Activated CD4-positive, alpha-beta T cell treated with anti-CD3 and anti-CD28 coated beads, Interleukin-2, amount 50 U/mL, for 1 hour (primary cell): ENCODE data around the gene EPHB4.
"Not testable (repeated sequence)": the region's sequence is repeated elsewhere in the genome, so short reads cannot be mapped to it uniquely, and the experiment has no call there.

ENCODE experiments used
- DNase-seq: peaks from one replicate; pipeline ENCODE4 v3.0.0-alpha.2; 2020

The EPHB4 gene

DNA sequence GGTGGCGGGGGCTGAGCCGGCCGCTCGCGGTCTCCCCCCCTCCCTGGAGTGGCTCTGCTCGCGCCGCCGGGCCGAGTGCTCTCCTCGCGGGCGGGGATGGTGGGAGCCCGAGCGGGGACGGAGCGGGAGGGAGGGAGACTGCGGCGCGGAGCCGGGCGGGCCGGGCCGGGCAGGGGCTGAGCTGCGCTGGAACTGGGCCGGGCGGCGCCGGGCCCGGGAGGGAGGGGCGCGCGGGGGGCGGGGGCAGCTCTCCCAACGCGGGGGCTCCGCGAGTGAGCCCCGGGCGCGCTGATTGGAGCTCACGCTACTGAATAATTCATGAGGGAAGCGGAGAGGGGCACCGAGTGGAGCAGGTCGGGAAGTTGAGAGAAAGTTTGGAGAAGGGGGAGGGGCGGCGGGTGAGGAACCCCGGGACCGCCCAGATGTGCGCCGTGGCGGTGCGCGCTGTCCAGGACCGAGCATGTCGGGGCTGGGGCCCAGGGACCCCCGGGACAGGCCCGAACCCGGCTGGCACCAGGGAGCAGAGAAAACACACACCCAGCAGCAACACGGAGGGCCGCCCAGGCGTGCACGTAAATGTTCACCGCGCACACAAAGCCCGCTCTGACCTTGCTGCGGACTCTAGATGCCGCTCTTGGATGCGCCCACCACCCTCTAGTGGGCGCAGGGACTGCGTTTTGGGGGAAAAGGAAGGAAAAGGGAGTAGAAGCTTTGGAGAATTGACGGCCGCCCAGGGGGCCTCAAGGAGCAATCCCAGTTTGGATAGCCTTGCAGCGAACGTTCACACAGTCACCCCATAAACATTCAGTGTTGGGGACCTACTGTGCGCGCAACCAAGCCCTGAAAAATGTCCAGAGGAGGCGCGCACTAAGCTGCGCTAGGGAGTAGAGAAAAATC, at the start of gene EPHB4:
Gene EPHB4, minus strand, starts transcription at position 194 of the 897 bp plus-strand sequence. CDS start 493 bp downstream, outside the sequence.
- no peak for DNase-seq

GRCh38 chr7:100875356-100875751, 48.0 kb upstream of the EPHB4 start:
- no peak for DNase-seq

DNA sequence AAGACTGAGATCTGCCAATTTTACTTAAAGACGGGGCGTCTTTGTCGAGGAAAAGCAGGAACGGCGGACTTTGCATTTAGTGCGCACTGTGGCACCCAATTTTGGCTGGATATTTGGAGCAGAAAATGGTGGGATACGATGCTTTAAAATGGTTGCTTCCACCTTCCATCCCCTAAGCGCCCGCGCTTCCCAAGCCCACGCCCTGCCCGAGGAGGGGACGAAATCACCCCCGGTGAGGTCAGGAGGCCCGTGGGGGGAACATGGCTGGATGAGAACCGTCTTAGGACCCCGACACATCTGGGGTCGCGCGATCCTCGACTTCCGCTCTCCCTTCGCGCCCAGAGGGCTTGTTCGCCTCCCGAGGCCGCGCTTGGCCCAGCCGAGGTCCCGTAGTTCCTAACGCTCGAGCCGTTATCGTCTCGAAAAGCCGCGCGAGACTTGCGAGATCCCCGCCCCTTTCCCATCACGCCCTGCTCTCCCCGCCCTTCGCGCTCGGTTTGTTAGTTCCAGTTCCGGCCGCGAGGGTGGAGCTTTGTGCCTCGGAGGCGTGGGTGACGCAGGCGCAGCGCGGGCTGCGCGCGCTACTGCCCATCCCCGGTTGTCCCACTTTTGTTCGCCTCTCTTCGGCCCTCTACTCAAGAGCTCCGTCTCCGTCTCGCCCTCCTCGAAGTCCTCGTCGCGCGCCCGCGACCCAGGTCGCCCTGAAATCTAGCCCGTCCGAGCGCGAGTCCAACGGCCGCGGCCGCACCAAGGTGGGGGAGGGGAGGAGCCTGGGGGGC, 47.4 kb upstream of the EPHB4 start, which contains the start of gene SRRT:
Gene SRRT, plus strand, starts transcription at position 527 of the 779 bp plus-strand sequence. CDS start 488 bp downstream, outside the sequence.
- DNase-seq: peak; percentile 98

GRCh38 chr7:100874300-100874576, 46.9 kb upstream of the EPHB4 start:
- DNase-seq: no peak

DNA sequence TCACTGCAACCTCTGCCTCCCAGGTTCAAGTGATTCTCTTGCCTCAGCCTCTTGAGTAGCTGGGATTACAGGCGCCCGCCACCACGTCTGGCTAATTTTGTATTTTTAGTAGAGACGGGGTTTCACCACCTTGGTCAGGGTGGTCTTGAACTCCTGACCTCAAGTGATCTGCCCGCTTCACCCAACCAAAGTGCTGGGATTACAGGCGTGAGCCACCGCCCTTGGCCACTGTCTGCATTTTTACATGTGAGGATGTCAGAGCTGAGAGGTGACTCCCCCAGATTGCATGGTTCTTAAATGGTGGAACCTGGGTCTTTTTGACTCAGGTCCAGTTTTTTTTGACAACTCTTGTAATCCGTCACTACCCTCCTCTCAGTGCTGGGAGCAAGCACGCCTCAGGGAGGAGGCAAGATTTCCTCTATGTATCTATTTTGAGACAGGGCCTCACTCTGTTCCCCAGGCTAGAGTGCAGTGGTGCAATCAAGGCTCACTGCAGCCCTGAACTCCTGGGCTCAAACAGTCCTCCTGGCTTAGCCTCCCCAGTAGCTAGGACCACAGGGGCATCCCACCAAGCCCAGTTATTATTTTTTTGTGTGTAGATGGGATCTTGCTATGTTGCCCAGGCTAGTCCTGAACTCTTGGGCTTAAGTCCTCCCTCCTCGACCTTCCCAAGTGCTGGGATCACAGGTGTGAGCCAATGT, 46.4 kb upstream of the EPHB4 start:
- DNase-seq: no peak

DNA sequence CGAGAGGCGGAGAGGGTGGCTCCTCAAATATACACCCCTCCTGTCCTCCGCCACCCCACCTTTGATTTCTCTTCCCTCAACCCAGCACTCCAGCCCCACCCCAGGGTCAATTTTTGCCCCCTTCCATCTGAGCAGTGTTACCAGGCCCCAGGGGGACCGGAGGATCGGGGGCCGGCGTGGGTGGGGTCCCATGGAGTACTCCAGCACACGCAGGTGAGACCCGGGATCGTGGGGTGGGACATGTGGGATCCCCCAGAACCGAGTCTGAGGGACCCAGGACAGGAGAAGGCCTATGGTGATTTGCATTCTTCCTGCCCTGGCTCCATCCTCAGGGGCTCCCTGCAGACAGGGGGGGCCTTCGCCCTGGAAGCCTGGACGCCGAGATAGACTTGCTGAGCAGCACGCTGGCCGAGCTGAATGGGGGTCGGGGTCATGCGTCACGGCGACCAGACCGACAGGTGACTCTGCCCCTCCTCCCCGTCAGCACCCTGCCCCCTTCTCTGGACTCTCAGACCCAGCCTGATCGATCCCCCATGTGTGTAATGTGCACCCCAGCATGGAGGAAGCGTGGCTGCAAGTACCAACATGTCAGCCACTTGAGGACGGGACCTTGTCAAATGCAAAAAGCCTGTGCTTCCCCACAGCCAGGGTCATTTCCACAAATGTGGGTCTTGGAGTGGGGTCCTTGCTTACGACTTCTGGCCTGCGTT, 40.6 kb upstream of the EPHB4 start:
- DNase-seq: no peak

- DNase-seq: no peak
Measured at GRCh38 chr7:100867040-100867775, 39.9 kb upstream of the EPHB4 start, which contains the start of gene TRIP6. TRIP6 (plus strand) TSS chr7:100867387; CDS start chr7:100867498, 111 bp downstream.

DNA sequence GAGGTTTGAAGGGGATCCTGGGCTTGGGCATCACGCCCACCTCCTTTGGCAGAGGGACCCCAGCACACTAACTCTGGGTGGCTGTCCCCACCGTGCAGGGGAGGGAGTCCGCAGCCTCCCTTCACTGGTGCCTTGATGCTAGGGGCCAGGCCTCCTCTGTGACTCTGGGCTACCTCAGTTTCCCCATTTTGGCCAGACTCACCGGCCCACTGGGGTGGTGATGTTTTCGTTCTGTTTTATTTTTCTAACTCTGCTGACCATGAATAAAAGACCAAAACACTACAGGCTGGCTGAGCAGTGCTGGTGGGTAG, 39.4 kb upstream of the EPHB4 start:
- no peak for DNase-seq

DNA sequence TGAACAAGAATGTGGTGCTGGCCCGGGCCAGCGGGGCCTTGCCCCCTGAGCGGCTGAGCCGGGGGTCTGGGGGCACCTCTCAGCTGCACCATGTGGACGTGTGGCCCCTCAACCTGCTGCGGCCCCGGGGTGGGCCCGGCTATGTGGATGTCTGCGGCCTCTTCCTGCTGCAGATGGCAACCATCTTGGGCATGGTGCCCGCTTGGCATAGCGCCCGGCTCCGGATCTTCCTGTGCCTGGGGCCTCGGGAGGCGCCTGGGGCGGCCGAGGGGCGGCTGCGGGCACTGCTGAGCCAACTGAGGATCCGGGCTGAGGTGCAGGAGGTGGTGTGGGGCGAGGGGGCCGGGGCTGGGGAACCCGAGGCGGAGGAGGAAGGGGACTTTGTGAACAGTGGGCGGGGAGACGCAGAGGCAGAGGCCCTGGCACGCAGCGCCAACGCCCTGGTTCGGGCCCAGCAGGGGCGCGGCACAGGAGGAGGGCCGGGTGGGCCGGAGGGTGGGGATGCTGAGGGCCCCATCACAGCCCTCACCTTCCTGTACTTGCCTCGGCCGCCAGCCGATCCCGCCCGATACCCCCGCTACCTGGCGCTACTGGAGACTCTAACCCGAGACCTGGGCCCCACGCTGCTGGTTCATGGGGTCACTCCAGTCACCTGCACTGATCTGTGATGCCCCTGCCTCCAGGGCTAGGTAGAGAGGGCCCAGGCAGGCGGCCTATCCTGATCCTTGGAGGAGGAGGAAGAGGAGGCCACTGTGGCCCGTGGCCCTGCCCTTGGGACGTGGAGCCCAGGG, 38.8 kb upstream of the EPHB4 start:
- no peak for DNase-seq

GRCh38 chr7:100865372-100865911, 38.1 kb upstream of the EPHB4 start:
- DNase-seq: no peak

GRCh38 chr7:100864263-100864845, 37.0 kb upstream of the EPHB4 start:
- DNase-seq: no peak

DNA sequence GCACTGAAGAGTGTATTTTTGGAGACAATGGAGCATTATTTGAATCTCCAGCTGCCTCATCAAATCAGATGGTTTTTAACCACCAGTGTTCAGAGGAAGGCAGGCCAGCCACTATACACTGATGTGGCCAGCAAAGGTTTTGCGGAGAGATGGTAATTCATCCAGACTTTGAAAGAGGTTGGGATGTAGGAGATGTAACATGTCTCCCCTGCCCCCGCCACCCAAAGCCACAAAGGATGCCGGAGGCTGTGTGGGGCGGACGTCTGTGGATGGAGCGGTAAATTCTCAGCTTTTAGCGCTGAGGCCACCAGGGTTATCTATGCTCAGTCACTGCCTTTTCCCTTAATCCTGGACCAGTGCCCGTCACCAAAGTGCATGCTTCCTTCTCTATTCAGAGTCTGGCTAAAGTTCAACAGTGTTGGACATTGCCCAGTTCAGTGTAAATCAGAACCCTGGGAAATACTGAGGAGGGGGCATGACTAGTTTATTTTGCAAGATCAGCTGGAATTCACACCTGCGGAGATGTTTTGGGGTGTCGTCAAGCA, 36.2 kb upstream of the EPHB4 start:
- no peak for DNase-seq

GRCh38 chr7:100861616-100861985, 34.3 kb upstream of the EPHB4 start:
- no peak for DNase-seq

- DNase-seq: no peak
Measured at GRCh38 chr7:100860702-100861615, 33.6 kb upstream of the EPHB4 start.

GRCh38 chr7:100859856-100860255, 32.5 kb upstream of the EPHB4 start:
- no peak for DNase-seq

GRCh38 chr7:100856871-100857282, 29.6 kb upstream of the EPHB4 start:
- DNase-seq: no peak

- DNase-seq: no peak
Measured at GRCh38 chr7:100855515-100855914, 28.2 kb upstream of the EPHB4 start.

DNA sequence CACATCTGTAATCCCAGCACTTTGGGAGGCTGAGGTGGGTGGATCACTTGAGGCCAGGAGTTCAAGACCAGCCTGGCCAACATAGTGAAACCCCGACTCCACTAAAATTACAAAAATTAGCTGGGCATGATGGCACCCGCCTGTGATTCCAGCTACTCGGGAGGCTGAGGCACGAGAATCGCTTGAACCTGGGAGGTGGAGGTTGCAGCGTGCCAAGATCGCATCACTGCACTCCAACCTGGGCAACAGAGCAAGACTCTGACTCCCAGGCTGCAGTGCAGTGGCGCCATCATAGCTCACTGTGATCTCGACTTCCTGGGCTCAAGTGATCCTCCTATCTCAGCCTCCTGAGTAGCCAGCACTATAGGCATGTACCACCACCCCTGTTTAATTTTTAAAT, 27.6 kb upstream of the EPHB4 start:
- DNase-seq: not testable (repeated sequence)
